Measurements from ENCODE around the gene PEAK1.
"Not testable (repeated sequence)": the region's sequence is repeated elsewhere in the genome, so short reads cannot be mapped to it uniquely, and the experiment has no call there.

The PEAK1 gene

DNA sequence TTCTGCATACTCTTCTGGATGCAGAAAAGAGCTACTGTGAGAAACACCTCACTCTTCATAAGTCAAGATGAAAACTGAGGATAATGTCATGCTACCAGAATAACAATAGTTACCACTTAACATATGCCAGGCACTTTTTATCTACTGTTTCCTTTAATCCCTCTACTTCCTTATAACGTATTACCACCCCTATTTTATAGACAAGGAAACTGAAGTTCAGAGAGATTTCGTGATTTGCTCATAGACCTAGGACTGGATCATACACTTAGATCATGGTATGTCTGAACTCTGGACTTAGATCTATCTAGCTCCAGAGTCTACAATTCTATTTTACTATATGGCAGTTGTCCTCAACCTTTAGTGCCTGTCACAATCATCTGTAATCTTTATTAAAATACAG, 193.3 kb downstream of the PEAK1 start:
- DNase-seq (ENCODE audit: low spot score): no peak

- DNase-seq (ENCODE audit: low spot score): no peak
These were observed 194.3 kb downstream of the PEAK1 start for GRCh38 chr15:77225646-77226045.

GRCh38 chr15:77225088-77225487, 194.8 kb downstream of the PEAK1 start:
- DNase-seq (ENCODE audit: low spot score): no peak

- DNase-seq (ENCODE audit: low spot score): peak; percentile 55
These were observed 195.6 kb downstream of the PEAK1 start for GRCh38 chr15:77224352-77224751.

DNA sequence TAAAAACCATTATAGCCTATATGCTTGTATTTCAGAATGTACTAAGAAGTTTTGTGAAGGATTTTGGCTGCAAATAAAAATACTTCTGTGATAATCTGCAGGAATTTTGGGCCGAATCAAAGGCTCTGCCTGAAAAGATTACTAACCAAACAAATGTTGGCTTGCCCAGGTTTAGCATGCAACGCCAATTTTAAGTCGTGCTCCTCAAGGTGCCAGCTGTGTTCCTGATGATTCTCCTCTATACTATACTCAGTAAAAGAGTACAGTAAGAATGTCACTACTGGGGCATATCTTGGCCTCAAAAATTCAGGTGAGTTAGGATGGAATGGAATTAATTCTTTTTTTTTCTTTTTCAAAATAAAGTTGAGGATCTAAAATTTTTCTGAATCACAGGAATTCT, 198.2 kb downstream of the PEAK1 start:
- no peak for DNase-seq (ENCODE audit: low spot score)

DNA sequence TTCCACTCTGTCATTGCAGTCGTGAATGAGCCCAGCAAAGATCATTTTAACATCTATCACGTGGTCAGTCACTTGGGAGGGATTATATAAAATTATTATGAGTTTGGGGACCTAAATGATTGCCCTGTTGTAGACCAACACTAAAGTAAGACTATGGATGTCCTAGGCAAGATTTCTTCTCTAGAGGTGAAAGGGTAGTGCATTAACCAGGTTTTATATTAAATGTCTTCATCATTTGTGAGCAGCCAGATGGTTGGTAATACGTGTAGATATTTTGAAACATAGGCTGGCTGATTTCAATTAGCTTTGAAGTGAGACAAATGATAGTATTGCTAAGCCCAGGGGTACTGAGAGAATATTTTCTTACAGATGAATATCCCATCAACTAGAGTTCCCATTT, 198.7 kb downstream of the PEAK1 start:
- no peak for DNase-seq (ENCODE audit: low spot score)

DNA sequence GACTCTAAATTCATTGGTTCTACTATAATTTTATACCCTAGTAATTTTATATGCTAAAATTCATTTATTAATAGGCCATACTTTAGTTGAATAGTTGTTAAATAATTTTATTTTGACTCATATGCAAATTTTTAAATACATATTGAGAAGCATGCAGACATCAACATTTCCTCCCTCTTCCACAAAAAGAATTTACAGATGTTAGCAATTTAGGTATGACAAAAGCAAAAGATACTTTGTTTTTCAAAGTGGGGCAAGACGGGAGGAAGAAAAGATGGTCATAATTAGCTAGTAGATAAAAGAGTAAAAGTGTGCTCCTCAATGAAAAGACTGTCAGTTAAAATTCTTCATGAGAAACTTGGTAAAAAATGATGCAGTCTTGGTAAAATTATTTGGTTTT, 200.1 kb downstream of the PEAK1 start:
- DNase-seq (ENCODE audit: low spot score): no peak

DNA sequence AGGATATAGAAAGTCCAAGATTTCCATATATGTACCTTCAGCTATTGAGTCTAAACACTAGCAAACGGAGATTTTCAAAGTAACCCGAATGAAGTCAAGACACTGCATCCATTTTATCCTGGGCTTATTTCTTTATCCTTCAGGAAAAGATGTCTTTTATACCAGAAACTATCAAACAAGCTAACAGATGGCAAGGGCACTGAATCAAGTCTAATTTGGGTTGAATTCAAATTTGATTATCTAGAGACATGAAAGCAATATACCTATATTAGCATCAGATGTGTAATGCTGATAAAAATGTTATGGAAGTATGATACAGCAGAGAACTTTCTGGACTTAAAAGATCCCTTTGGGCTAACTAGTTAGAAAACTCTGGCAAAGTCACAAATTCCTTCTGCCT, 210.7 kb downstream of the PEAK1 start:
- DNase-seq (ENCODE audit: low spot score): no peak

- DNase-seq (ENCODE audit: low spot score): no peak
These were observed 211.7 kb downstream of the PEAK1 start for GRCh38 chr15:77208241-77208640.

GRCh38 chr15:77201665-77202064, 218.2 kb downstream of the PEAK1 start:
- no peak for DNase-seq (ENCODE audit: low spot score)

- DNase-seq (ENCODE audit: low spot score): no peak
These were observed 223.5 kb downstream of the PEAK1 start for GRCh38 chr15:77196381-77196780.

GRCh38 chr15:77195586-77195985, 224.3 kb downstream of the PEAK1 start:
- no peak for DNase-seq (ENCODE audit: low spot score)

- DNase-seq (ENCODE audit: low spot score): no peak
These were observed 227.5 kb downstream of the PEAK1 start for GRCh38 chr15:77192451-77192850.

GRCh38 chr15:77191230-77191834, 228.6 kb downstream of the PEAK1 start:
- DNase-seq (ENCODE audit: low spot score): no peak

DNA sequence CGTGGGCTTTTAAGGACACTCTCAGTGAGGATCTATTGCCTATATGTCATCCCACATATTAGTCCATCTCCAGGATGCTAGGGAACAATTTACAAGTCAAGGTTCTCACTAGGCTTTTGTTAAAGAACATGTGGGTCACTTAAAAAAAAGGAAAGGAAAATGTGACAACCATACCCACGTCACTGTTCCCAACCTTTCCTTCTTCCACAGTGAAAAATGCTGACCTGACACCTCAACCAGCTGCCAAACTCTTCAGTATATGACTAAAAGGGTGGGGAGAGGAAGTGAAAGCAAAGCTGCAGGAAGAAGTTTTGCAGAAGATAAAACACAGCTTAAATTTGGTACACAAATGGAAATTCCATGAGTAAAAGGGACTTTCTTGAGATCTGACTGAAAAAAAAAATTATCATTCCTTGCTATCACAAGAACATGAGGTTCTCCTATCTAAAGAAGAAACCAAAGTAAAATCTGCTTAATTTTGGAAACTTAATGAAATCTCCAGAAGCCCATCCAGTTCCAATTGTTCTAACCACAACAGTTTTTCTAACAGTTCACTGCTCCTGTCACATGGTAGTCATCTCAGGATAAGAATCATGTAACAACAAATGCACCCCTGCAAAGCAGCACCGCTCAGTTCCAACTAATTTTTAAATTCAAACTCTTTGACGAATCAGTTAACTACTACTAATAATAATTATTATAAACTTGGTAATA, 232.0 kb downstream of the PEAK1 start:
- DNase-seq (ENCODE audit: low spot score): peak; percentile 91

DNA sequence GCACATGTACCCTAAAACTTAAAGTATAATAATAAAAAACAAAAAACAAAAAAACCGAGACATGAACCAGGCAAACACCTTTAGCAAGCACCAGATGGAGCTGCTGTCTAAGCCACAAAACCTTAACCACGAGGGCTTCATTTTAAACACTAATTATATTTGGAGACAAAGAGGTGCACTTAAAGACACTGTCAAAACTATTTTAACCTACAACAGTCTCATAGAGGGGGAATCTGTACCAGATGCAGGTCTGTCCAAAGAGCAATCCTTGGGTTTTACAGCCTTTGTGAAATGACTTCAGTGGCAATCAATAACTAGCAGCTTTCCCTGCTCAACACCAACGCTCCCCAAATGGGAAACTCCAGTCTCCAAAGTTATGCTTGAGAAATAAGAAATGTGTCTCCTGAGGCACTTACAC, 233.3 kb downstream of the PEAK1 start:
- peak; percentile 26 for DNase-seq (ENCODE audit: low spot score)

DNA sequence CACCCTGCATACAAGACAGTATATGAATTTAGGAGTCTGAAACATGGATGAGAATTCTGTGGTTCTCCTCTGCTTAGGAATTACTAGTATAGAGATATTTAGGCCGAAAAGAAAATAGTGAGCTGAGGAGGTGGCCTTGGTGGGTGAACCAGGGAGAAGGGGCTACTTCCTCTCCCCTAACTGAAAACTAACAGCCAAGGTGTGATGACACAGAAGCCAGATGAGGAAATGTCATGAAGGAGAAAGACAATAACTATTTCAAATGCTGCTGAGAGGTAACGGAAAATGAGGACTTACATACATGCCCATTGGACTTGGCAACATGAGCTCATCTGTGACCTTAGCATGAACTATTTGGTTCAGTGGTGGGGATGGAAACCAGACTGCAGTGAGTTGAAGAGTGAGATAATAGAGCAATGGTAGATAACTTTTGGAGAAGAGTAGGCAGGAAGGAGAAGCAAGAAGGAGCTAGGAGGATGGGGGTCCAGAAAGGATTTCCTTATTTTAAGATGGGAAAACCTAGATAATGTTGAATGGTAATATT, 234.6 kb downstream of the PEAK1 start:
- DNase-seq (ENCODE audit: low spot score): no peak

- not testable (repeated sequence) for DNase-seq (ENCODE audit: low spot score)
These were observed 235.6 kb downstream of the PEAK1 start for GRCh38 chr15:77184352-77184751.

GRCh38 chr15:77183066-77183465, 236.8 kb downstream of the PEAK1 start:
- DNase-seq (ENCODE audit: low spot score): no peak

DNA sequence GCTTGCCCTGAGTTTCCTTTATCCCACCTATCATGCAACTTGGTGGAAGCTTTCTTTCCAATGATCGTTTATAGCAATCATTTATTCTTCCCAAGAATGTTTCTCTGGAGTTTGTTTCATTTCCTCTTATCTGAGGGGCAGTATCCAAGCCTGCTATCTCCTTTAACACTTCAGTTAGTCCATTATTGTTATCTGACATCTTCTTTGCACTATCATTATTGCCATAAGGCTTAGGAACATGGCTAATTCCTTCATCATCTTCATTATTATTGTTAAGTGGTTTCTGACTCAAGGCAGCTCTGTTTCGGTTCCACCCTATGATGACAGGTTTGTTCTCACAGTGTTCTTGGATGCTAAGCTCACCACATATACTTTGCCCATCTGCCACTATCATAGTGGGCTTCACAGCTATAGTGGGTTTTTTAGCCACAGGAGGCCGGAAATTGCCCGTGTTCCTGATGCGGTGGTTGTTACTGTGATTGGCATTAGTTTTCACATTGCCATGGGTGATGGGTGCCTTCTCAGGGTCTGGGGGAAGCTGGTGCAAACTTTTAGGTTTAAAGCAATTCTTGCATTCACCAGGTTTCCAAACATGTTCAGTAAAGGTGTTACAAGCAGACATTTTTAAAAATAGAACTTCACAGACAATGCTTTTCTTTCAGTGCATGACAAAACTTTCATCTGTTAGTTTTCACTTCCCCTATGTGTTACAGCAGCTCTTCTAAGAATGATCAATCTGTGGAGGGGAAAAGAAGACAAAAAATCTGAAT, 238.4 kb downstream of the PEAK1 start:
- no peak for DNase-seq (ENCODE audit: low spot score)

DNA sequence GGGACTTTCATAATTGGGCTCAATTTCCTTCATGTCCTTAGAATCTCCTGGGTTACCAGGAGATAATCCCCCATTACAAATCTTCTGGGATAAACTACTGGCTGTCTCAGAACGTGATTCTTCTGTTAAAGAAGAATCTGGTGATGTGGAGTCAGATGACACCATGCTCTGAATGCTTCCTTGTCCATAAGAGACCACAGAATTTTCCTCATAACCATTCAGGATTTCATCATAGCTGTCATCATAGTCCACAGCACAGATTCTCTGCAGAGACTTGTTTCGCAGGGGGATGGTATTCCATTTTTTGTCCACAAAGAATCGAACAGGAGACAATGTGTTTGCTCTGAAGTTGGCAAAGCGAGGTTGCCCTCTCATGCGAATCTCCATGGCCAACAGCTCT, 239.1 kb downstream of the PEAK1 start:
- DNase-seq (ENCODE audit: low spot score): no peak

GRCh38 chr15:77180270-77180669, 239.6 kb downstream of the PEAK1 start:
- DNase-seq (ENCODE audit: low spot score): no peak

- no peak for DNase-seq (ENCODE audit: low spot score)
These were observed 240.3 kb downstream of the PEAK1 start for GRCh38 chr15:77179541-77179998.
